NCI-H524 (cell line): ENCODE data around the gene SH3GL2.

Source experiments
- DNase-seq, 2 experiments: peaks; one replicate each; lab custom pipeline; 2025; lab: John Stamatoyannopoulos, UW

Gene SH3GL2

GRCh38 chr9:17578911-17579793, at the start of gene SH3GL2:
Gene SH3GL2 (plus strand): TSS chr9:17579066.
- DNase-seq = peak; percentile 47 to 66

- peak; percentile 27 to 48 for DNase-seq
Measured at GRCh38 chr9:17531642-17532254, 47.1 kb upstream of the SH3GL2 start.

- peak; percentile 90 to 94 for DNase-seq
Measured at GRCh38 chr9:17532461-17532860, 46.4 kb upstream of the SH3GL2 start.

GRCh38 chr9:17535176-17535575, 43.7 kb upstream of the SH3GL2 start:
- no peak for DNase-seq

- no peak for DNase-seq
Measured at GRCh38 chr9:17536027-17536426, 42.8 kb upstream of the SH3GL2 start.

GRCh38 chr9:17551023-17551422, 27.8 kb upstream of the SH3GL2 start:
- DNase-seq = no peak

GRCh38 chr9:17555362-17556054, 23.4 kb upstream of the SH3GL2 start:
- peak in 1 of 2 experiments; percentile 24 for DNase-seq

GRCh38 chr9:17556255-17556654, 22.6 kb upstream of the SH3GL2 start:
- DNase-seq = no peak

GRCh38 chr9:17556935-17557334, 21.9 kb upstream of the SH3GL2 start:
- DNase-seq = no peak

- DNase-seq = no peak
Measured at GRCh38 chr9:17571825-17572224, 7.0 kb upstream of the SH3GL2 start.

GRCh38 chr9:17574342-17574741, 4.5 kb upstream of the SH3GL2 start:
- DNase-seq = no peak

- DNase-seq = peak in 1 of 2 experiments; percentile 39
Measured at GRCh38 chr9:17578577-17578910, 322 bp upstream of the SH3GL2 start.

GRCh38 chr9:17580119-17580518, 1.3 kb downstream of the SH3GL2 start:
- DNase-seq = peak in 1 of 2 experiments; percentile 58

- DNase-seq = no peak
Measured at GRCh38 chr9:17587113-17587512, 8.2 kb downstream of the SH3GL2 start.

- DNase-seq = peak in 1 of 2 experiments; percentile 7
Measured at GRCh38 chr9:17588395-17588794, 9.5 kb downstream of the SH3GL2 start.

GRCh38 chr9:17588941-17589340, 10.1 kb downstream of the SH3GL2 start:
- no peak for DNase-seq

- no peak for DNase-seq
Measured at GRCh38 chr9:17589771-17590170, 10.9 kb downstream of the SH3GL2 start.

GRCh38 chr9:17594961-17595360, 16.1 kb downstream of the SH3GL2 start:
- DNase-seq = no peak

- no peak for DNase-seq
Measured at GRCh38 chr9:17597977-17598376, 19.1 kb downstream of the SH3GL2 start.

- no peak for DNase-seq
Measured at GRCh38 chr9:17600962-17601593, 22.2 kb downstream of the SH3GL2 start.

GRCh38 chr9:17604556-17604955, 25.7 kb downstream of the SH3GL2 start:
- DNase-seq = no peak

- peak; percentile 76 to 81 for DNase-seq
Measured at GRCh38 chr9:17609312-17610005, 30.6 kb downstream of the SH3GL2 start.
